Fibroblast of skin of right biceps (primary cell): Measurements from ENCODE around the gene NT5DC2.

ENCODE experiments used
- DNase-seq: peaks from one replicate; pipeline ENCODE4 v3.0.0-alpha.2; 2013

NT5DC2 gene

GRCh38 chr3:52487788-52488691, 45.6 kb downstream of the NT5DC2 start:
- no peak for DNase-seq

- DNase-seq = no peak
Measured at GRCh38 chr3:52487050-52487787, 46.4 kb downstream of the NT5DC2 start.

GRCh38 chr3:52484680-52485461, 48.8 kb downstream of the NT5DC2 start:
- no peak for DNase-seq

GRCh38 chr3:52483577-52484381, 49.9 kb downstream of the NT5DC2 start:
- peak; percentile 62 for DNase-seq

- no peak for DNase-seq
Measured at GRCh38 chr3:52483081-52483480, 50.6 kb downstream of the NT5DC2 start.

- DNase-seq = no peak
Measured at GRCh38 chr3:52481819-52482521, 51.7 kb downstream of the NT5DC2 start.

- no peak for DNase-seq
Measured at GRCh38 chr3:52480768-52481715, 52.6 kb downstream of the NT5DC2 start.

GRCh38 chr3:52479877-52480575, 53.6 kb downstream of the NT5DC2 start:
- no peak for DNase-seq

GRCh38 chr3:52479037-52479876, 54.4 kb downstream of the NT5DC2 start:
- no peak for DNase-seq

- DNase-seq = no peak
Measured at GRCh38 chr3:52477796-52478095, 55.9 kb downstream of the NT5DC2 start.

GRCh38 chr3:52477076-52477795, 56.4 kb downstream of the NT5DC2 start:
- no peak for DNase-seq
